GM23338 (cell line): Measurements from ENCODE around the gene SKIC8. TPM values are rescaled to one million over a fixed set of nuclear protein-coding genes. Genes with fewer than 3 reads are reported as not detected.

Experiments
- ATAC-seq: fragments of 200-7000 bp; cut with Tn5 transposase; 3 replicates; pipeline ENCODE4 v1.9.1; 2020
- DNase-seq: peaks from one replicate; pipeline ENCODE4 v3.0.0-alpha.2; 2015; ENCODE audit warnings: low spot score
- H2AFZ ChIP-seq: fragments of 200-600 bp; sonication (generic); 2 replicates; pipeline ENCODE4 v1.8.0; 2016; ENCODE audit warnings: antibody characterized with exemption, mild to moderate bottlenecking, moderate library complexity
- H3F3A ChIP-seq: fragments of 200-600 bp; sonication (generic); replicated peaks from 2 replicates; pipeline ENCODE4 v1.8.0; 2017; ENCODE audit warnings: antibody characterized with exemption, mixed run types, low read depth
- H3K27ac ChIP-seq: fragments of 200-600 bp; sonication (generic); 2 replicates; pipeline ENCODE4 v1.6.1; 2016; ENCODE audit warnings: low read depth
- H3K27me3 ChIP-seq: fragments of 200-600 bp; sonication (generic); 2 replicates; pipeline ENCODE4 v1.8.0; 2016; ENCODE audit warnings: mild to moderate bottlenecking, mixed run types, moderate library complexity; ENCODE audit not compliant: insufficient read depth
- H3K36me3 ChIP-seq: fragments of 200-600 bp; sonication (generic); 2 replicates; pipeline ENCODE4 v1.8.0; 2016; ENCODE audit warnings: mild to moderate bottlenecking; ENCODE audit not compliant: insufficient read depth
- H3K4me1 ChIP-seq: fragments of 200-600 bp; sonication (generic); 2 replicates; pipeline ENCODE4 v1.8.0; 2016; ENCODE audit warnings: mild to moderate bottlenecking, moderate library complexity; ENCODE audit not compliant: insufficient read depth
- H3K4me2 ChIP-seq: fragments of 200-600 bp; sonication (generic); 2 replicates; pipeline ENCODE4 v1.7.1; 2017; ENCODE audit warnings: mixed run types
- H3K4me3 ChIP-seq: fragments of 200-600 bp; sonication (generic); 2 replicates; pipeline ENCODE4 v1.6.1; 2016; ENCODE audit warnings: mixed run types
- H3K79me2 ChIP-seq: fragments of 200-600 bp; sonication (generic); replicated peaks from 2 replicates; pipeline ENCODE4 v1.8.0; 2017; ENCODE audit warnings: mild to moderate bottlenecking; ENCODE audit not compliant: insufficient read depth
- H3K9me2 ChIP-seq: fragments of 200-600 bp; sonication (generic); 2 replicates; pipeline ENCODE4 v1.8.0; 2017; ENCODE audit not compliant: insufficient read depth
- H4K20me1 ChIP-seq: fragments of 200-600 bp; sonication (generic); replicated peaks from 2 replicates; pipeline ENCODE4 v1.8.0; 2017; ENCODE audit warnings: mild to moderate bottlenecking; ENCODE audit not compliant: insufficient read depth
- H3K27ac Mint-ChIP-seq: 2 replicates; pipeline ENCODE4 v1.8.0; 2020; ENCODE audit warnings: inconsistent platforms, mild to moderate bottlenecking, moderate library complexity, mixed read lengths
- H3K27me3 Mint-ChIP-seq: 3 replicates; pipeline ENCODE4 v1.8.0; 2022; ENCODE audit warnings: low read depth, mild to moderate bottlenecking, moderate library complexity, mixed read lengths, inconsistent platforms; ENCODE audit not compliant: insufficient read depth, poor library complexity
- H3K36me3 Mint-ChIP-seq: 3 replicates; pipeline ENCODE4 v1.8.0; 2021; ENCODE audit warnings: low read depth, mild to moderate bottlenecking, inconsistent platforms, moderate library complexity, mixed read lengths
- H3K4me1 Mint-ChIP-seq: 3 replicates; pipeline ENCODE4 v1.8.0; 2020; ENCODE audit warnings: mild to moderate bottlenecking, inconsistent platforms, mixed read lengths
- H3K4me3 Mint-ChIP-seq: 3 replicates; pipeline ENCODE4 v1.8.0; 2021; ENCODE audit warnings: moderate library complexity, mild to moderate bottlenecking, inconsistent platforms, mixed read lengths
- H3K9me3 Mint-ChIP-seq: 3 replicates; pipeline ENCODE4 v1.8.0; 2020; ENCODE audit warnings: moderate library complexity, mild to moderate bottlenecking, inconsistent platforms, mixed read lengths
- CREB1 ChIP-seq: fragments of 250-450 bp; sonication (Bioruptor Pico); IDR thresholded peaks from 2 replicates; pipeline ENCODE4 v1.5.0; 2020; ENCODE audit warnings: low read depth, mild to moderate bottlenecking, moderate library complexity
- EZH2 ChIP-seq: fragments of 200-600 bp; sonication (generic); IDR thresholded peaks from one replicate; pipeline ENCODE4 v1.8.0; 2017; ENCODE audit warnings: antibody characterized with exemption, mild to moderate bottlenecking, low read depth; ENCODE audit not compliant: unreplicated experiment
- EZH2phosphoT487 ChIP-seq: fragments of 200-600 bp; sonication (generic); IDR thresholded peaks from one replicate; pipeline ENCODE4 v1.8.1; 2018; ENCODE audit warnings: antibody characterized with exemption; ENCODE audit not compliant: unreplicated experiment
- JUNB ChIP-seq: IDR thresholded peaks from one replicate; pipeline ENCODE4 v1.6.1; 2016; ENCODE audit warnings: antibody characterized with exemption; ENCODE audit not compliant: unreplicated experiment
- NANOG ChIP-seq: IDR thresholded peaks from 2 replicates; pipeline ENCODE4 v1.6.1; 2016; ENCODE audit warnings: antibody characterized with exemption, borderline replicate concordance
- POLR2AphosphoS5 ChIP-seq: IDR thresholded peaks from 2 replicates; pipeline ENCODE4 v1.6.1; 2016; ENCODE audit warnings: antibody characterized with exemption, low read depth
- STAT1 ChIP-seq: IDR thresholded peaks from one replicate; pipeline ENCODE4 v1.6.1; 2016; ENCODE audit warnings: antibody characterized with exemption; ENCODE audit not compliant: unreplicated experiment
- ZNF114 ChIP-seq: fragments of 250-450 bp; sonication (Bioruptor Pico); IDR thresholded peaks from 2 replicates; pipeline ENCODE4 v1.5.0; 2020; ENCODE audit warnings: mild to moderate bottlenecking, moderate library complexity
- ZNF331 ChIP-seq: fragments of 250-450 bp; sonication (Bioruptor Pico); IDR thresholded peaks from 2 replicates; pipeline ENCODE4 v1.5.0; 2020; ENCODE audit warnings: low read depth, mild to moderate bottlenecking, moderate library complexity
- polyA plus RNA-seq: library from polyadenylated mRNA; unstranded; fragments of >200 nt; fragmentation: Nextera tagmentation; extraction: Ambion mirVana; gene quantifications from 2 replicates; pipeline ENCODE4 v1.2.1, GENCODE V29; 2016
- total RNA-seq: library from RNA; depleted of rRNA; stranded (reverse); fragments of >200 nt; shearing (Covaris generic); gene quantifications from 2 replicates; pipeline ENCODE4 v1.2.3, GENCODE V29; 2014
- TF ChIP-seq, protein P1 (sequence below), 2 experiments: fragments of 200-600 bp in 1 of 2; sonication (generic) in 1 of 2; conservative IDR thresholded peaks; 2 replicates each; pipeline versions ENCODE4 v1.5.1 to v1.6.1; 2016 to 2017; ENCODE audit warnings: antibody characterized with exemption in 2 of 2, low read depth in 2 of 2, mild to moderate bottlenecking in 2 of 2, moderate library complexity in 1 of 2
- TF ChIP-seq, protein P2 (sequence below): IDR thresholded peaks from one replicate; pipeline ENCODE4 v1.6.1; 2018; ENCODE audit warnings: antibody characterized with exemption; ENCODE audit not compliant: unreplicated experiment
- TF ChIP-seq, protein P3 (sequence below): fragments of 250-450 bp; sonication (Bioruptor Pico); IDR thresholded peaks from 2 replicates; pipeline ENCODE4 v1.5.0; 2020; ENCODE audit warnings: mild to moderate bottlenecking, moderate library complexity
- TF ChIP-seq, protein P4 (sequence below): IDR thresholded peaks from 2 replicates; pipeline ENCODE4 v1.6.1; 2016; ENCODE audit warnings: antibody characterized with exemption

Gene SKIC8
- total and polyA plus RNA-seq, 2 experiments from 2014 or later: 59.4 to 73.8 TPM

DNA sequence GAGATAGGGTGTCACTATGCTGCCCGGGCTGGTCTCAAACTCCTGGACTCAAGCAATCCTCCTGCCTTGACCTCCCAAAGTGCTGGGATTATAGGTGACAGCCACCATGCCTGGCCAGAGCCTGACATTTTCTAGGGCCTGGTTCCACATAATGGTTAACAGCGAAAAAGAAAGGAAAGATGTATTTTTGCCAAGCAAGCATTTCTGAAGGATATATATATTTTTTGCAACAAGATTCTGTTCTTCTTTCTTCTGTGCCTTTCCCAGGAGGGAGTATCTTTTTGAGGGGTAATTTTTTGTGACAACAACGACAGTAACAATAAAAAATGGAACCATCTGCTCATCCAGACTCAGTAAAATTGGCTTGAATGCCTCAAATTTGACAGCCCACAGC lies 43.4 kb downstream of the SKIC8 start:
- Histone ChIP-seq H4K20me1 (no peaks in the 10 kb centered on the region), H2AFZ (no peak overlapping the region), H3K27me3 (no peaks in the 10 kb centered on the region), H3K79me2 (no peaks in the 10 kb centered on the region), H3K9me2 (no peaks in the 10 kb centered on the region; the same call in 1 of the 2 replicates), H3K36me3 (no peaks in the 10 kb centered on the region), H3K4me3 (no peak overlapping the region), H3K4me1 (no peaks in the 10 kb centered on the region), H3F3A (no peaks in the 10 kb centered on the region), H3K4me2 (no peak overlapping the region), H3K27ac (no peak overlapping the region)
- Mint-ChIP-seq H3K4me3 (no peak overlapping the region), H3K27me3 (peaks cover 4% of the 10 kb centered on the region), H3K27ac (no peak overlapping the region), H3K36me3 (no peaks in the 10 kb centered on the region), H3K9me3 (no peaks in the 10 kb centered on the region), H3K4me1 (peaks cover 3% of the 10 kb centered on the region; the same call in 1 of the 3 replicates)
- ATAC-seq: no peak
- TF ChIP-seq JUNB: no peak
- TF ChIP-seq POLR2AphosphoS5: no peak
- no peak for TF ChIP-seq EZH2phosphoT487
- TF ChIP-seq, protein P1, sequence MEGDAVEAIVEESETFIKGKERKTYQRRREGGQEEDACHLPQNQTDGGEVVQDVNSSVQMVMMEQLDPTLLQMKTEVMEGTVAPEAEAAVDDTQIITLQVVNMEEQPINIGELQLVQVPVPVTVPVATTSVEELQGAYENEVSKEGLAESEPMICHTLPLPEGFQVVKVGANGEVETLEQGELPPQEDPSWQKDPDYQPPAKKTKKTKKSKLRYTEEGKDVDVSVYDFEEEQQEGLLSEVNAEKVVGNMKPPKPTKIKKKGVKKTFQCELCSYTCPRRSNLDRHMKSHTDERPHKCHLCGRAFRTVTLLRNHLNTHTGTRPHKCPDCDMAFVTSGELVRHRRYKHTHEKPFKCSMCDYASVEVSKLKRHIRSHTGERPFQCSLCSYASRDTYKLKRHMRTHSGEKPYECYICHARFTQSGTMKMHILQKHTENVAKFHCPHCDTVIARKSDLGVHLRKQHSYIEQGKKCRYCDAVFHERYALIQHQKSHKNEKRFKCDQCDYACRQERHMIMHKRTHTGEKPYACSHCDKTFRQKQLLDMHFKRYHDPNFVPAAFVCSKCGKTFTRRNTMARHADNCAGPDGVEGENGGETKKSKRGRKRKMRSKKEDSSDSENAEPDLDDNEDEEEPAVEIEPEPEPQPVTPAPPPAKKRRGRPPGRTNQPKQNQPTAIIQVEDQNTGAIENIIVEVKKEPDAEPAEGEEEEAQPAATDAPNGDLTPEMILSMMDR (conservative IDR thresholded peaks at IDR 0.05; ENCODE audit: low read depth in 2 of 2): no peak
- TF ChIP-seq, protein P2, sequence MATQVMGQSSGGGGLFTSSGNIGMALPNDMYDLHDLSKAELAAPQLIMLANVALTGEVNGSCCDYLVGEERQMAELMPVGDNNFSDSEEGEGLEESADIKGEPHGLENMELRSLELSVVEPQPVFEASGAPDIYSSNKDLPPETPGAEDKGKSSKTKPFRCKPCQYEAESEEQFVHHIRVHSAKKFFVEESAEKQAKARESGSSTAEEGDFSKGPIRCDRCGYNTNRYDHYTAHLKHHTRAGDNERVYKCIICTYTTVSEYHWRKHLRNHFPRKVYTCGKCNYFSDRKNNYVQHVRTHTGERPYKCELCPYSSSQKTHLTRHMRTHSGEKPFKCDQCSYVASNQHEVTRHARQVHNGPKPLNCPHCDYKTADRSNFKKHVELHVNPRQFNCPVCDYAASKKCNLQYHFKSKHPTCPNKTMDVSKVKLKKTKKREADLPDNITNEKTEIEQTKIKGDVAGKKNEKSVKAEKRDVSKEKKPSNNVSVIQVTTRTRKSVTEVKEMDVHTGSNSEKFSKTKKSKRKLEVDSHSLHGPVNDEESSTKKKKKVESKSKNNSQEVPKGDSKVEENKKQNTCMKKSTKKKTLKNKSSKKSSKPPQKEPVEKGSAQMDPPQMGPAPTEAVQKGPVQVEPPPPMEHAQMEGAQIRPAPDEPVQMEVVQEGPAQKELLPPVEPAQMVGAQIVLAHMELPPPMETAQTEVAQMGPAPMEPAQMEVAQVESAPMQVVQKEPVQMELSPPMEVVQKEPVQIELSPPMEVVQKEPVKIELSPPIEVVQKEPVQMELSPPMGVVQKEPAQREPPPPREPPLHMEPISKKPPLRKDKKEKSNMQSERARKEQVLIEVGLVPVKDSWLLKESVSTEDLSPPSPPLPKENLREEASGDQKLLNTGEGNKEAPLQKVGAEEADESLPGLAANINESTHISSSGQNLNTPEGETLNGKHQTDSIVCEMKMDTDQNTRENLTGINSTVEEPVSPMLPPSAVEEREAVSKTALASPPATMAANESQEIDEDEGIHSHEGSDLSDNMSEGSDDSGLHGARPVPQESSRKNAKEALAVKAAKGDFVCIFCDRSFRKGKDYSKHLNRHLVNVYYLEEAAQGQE: no peak
- TF ChIP-seq NANOG: no peak
- TF ChIP-seq ZNF114 (CRISPR knock-in tag): no peak
- TF ChIP-seq STAT1: no peak
- TF ChIP-seq EZH2: no peak
- TF ChIP-seq, protein P3, sequence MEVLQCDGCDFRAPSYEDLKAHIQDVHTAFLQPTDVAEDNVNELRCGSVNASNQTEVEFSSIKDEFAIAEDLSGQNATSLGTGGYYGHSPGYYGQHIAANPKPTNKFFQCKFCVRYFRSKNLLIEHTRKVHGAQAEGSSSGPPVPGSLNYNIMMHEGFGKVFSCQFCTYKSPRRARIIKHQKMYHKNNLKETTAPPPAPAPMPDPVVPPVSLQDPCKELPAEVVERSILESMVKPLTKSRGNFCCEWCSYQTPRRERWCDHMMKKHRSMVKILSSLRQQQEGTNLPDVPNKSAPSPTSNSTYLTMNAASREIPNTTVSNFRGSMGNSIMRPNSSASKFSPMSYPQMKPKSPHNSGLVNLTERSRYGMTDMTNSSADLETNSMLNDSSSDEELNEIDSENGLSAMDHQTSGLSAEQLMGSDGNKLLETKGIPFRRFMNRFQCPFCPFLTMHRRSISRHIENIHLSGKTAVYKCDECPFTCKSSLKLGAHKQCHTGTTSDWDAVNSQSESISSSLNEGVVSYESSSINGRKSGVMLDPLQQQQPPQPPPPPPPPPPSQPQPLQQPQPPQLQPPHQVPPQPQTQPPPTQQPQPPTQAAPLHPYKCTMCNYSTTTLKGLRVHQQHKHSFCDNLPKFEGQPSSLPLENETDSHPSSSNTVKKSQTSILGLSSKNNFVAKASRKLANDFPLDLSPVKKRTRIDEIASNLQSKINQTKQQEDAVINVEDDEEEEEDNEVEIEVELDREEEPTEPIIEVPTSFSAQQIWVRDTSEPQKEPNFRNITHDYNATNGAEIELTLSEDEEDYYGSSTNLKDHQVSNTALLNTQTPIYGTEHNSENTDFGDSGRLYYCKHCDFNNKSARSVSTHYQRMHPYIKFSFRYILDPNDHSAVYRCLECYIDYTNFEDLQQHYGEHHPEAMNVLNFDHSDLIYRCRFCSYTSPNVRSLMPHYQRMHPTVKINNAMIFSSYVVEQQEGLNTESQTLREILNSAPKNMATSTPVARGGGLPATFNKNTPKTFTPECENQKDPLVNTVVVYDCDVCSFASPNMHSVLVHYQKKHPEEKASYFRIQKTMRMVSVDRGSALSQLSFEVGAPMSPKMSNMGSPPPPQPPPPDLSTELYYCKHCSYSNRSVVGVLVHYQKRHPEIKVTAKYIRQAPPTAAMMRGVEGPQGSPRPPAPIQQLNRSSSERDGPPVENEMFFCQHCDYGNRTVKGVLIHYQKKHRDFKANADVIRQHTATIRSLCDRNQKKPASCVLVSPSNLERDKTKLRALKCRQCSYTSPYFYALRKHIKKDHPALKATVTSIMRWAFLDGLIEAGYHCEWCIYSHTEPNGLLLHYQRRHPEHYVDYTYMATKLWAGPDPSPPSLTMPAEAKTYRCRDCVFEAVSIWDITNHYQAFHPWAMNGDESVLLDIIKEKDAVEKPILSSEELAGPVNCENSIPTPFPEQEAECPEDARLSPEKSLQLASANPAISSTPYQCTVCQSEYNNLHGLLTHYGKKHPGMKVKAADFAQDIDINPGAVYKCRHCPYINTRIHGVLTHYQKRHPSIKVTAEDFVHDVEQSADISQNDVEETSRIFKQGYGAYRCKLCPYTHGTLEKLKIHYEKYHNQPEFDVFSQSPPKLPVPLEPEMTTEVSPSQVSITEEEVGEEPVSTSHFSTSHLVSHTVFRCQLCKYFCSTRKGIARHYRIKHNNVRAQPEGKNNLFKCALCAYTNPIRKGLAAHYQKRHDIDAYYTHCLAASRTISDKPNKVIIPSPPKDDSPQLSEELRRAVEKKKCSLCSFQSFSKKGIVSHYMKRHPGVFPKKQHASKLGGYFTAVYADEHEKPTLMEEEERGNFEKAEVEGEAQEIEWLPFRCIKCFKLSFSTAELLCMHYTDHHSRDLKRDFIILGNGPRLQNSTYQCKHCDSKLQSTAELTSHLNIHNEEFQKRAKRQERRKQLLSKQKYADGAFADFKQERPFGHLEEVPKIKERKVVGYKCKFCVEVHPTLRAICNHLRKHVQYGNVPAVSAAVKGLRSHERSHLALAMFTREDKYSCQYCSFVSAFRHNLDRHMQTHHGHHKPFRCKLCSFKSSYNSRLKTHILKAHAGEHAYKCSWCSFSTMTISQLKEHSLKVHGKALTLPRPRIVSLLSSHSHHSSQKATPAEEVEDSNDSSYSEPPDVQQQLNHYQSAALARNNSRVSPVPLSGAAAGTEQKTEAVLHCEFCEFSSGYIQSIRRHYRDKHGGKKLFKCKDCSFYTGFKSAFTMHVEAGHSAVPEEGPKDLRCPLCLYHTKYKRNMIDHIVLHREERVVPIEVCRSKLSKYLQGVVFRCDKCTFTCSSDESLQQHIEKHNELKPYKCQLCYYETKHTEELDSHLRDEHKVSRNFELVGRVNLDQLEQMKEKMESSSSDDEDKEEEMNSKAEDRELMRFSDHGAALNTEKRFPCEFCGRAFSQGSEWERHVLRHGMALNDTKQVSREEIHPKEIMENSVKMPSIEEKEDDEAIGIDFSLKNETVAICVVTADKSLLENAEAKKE (CRISPR knock-in tag): no peak
- TF ChIP-seq, protein P4, sequence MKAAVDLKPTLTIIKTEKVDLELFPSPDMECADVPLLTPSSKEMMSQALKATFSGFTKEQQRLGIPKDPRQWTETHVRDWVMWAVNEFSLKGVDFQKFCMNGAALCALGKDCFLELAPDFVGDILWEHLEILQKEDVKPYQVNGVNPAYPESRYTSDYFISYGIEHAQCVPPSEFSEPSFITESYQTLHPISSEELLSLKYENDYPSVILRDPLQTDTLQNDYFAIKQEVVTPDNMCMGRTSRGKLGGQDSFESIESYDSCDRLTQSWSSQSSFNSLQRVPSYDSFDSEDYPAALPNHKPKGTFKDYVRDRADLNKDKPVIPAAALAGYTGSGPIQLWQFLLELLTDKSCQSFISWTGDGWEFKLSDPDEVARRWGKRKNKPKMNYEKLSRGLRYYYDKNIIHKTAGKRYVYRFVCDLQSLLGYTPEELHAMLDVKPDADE: no peak
- no peak for TF ChIP-seq ZNF331 (CRISPR knock-in tag)
- no peak for TF ChIP-seq CREB1 (CRISPR knock-in tag)
- DNase-seq: no peak
